H9 (cell line): ENCODE measurements around the gene CEP68. TPM values are rescaled to one million over a fixed set of nuclear protein-coding genes. Genes with fewer than 3 reads are reported as not detected.

ENCODE experiments used
- DNase-seq: peaks from one replicate; pipeline ENCODE4 v3.0.0-alpha.2; 2017
- H2AFZ ChIP-seq: one replicate; pipeline ENCODE4 v1.6.1; 2013; ENCODE audit warnings: mild to moderate bottlenecking, low read length, control low read depth, moderate library complexity
- H2AK5ac ChIP-seq: 2 replicates; pipeline ENCODE4 v1.6.1; 2013; ENCODE audit warnings: low read length, control low read depth, mixed read lengths; ENCODE audit not compliant: insufficient read length
- H2BK120ac ChIP-seq: one replicate; pipeline ENCODE4 v1.6.1; 2013; ENCODE audit warnings: low read depth, mild to moderate bottlenecking, low read length, control low read depth, inconsistent platforms; ENCODE audit not compliant: poor library complexity, severe bottlenecking
- H2BK12ac ChIP-seq: 2 replicates; pipeline ENCODE4 v1.6.1; 2013; ENCODE audit warnings: low read length, control low read depth, mixed read lengths, low read depth; ENCODE audit not compliant: insufficient read length
- H2BK15ac ChIP-seq: 2 replicates; pipeline ENCODE4 v1.6.1; 2013; ENCODE audit warnings: low read depth, low read length, control low read depth
- H2BK20ac ChIP-seq: one replicate; pipeline ENCODE4 v1.6.1; 2013; ENCODE audit warnings: low read depth, mild to moderate bottlenecking, low read length, control low read depth, inconsistent platforms; ENCODE audit not compliant: poor library complexity, severe bottlenecking
- H2BK5ac ChIP-seq: 2 replicates; pipeline ENCODE4 v1.6.1; 2013; ENCODE audit warnings: low read length, control low read depth, mixed read lengths; ENCODE audit not compliant: insufficient read length
- H3K14ac ChIP-seq: 2 replicates; pipeline ENCODE4 v1.6.1; 2013; ENCODE audit warnings: low read length, control low read depth; ENCODE audit not compliant: insufficient read depth
- H3K18ac ChIP-seq: 2 replicates; pipeline ENCODE4 v1.6.1; 2013; ENCODE audit warnings: low read depth, mild to moderate bottlenecking, mixed read lengths, low read length, control low read depth; ENCODE audit not compliant: insufficient read length
- H3K23ac ChIP-seq: 2 replicates; pipeline ENCODE4 v1.6.1; 2013; ENCODE audit warnings: low read length, control low read depth, mixed read lengths, low read depth; ENCODE audit not compliant: insufficient read length
- H3K23me2 ChIP-seq: 2 replicates; pipeline ENCODE4 v1.6.1; 2013; ENCODE audit warnings: low read depth, mild to moderate bottlenecking, mixed read lengths, low read length, control low read depth; ENCODE audit not compliant: insufficient read length, poor library complexity, severe bottlenecking
- H3K27ac ChIP-seq: 2 replicates; pipeline ENCODE4 v1.5.1; 2013; ENCODE audit warnings: low read length, control low read depth, mixed read lengths, low read depth; ENCODE audit not compliant: insufficient read length
- H3K27me3 ChIP-seq: 2 replicates; pipeline ENCODE4 v1.6.1; 2013; ENCODE audit warnings: low read length, control low read depth, inconsistent platforms; ENCODE audit not compliant: insufficient read depth
- H3K4ac ChIP-seq: 2 replicates; pipeline ENCODE4 v1.6.1; 2013; ENCODE audit warnings: low read depth, mild to moderate bottlenecking, control low read depth, inconsistent platforms, low read length, moderate library complexity
- H3K4me1 ChIP-seq: 2 replicates; pipeline ENCODE4 v1.6.1; 2013; ENCODE audit warnings: low read length, control low read depth, inconsistent platforms; ENCODE audit not compliant: insufficient read depth
- H3K4me2 ChIP-seq: 2 replicates; pipeline ENCODE4 v1.6.1; 2013; ENCODE audit warnings: low read length, control low read depth, mixed read lengths; ENCODE audit not compliant: insufficient read length, insufficient read depth
- H3K56ac ChIP-seq: 2 replicates; pipeline ENCODE4 v1.6.1; 2013; ENCODE audit warnings: low read depth, mild to moderate bottlenecking, mixed read lengths, low read length, control low read depth; ENCODE audit not compliant: insufficient read length
- H3K79me1 ChIP-seq: 2 replicates; pipeline ENCODE4 v1.6.1; 2013; ENCODE audit warnings: low read depth, mild to moderate bottlenecking, moderate library complexity, low read length, control low read depth, inconsistent platforms; ENCODE audit not compliant: insufficient read depth, poor library complexity, severe bottlenecking
- H3K79me2 ChIP-seq: 2 replicates; pipeline ENCODE4 v1.6.1; 2013; ENCODE audit warnings: low read length, control low read depth, inconsistent platforms; ENCODE audit not compliant: insufficient read depth
- H3K9ac ChIP-seq: 2 replicates; pipeline ENCODE4 v1.6.1; 2013; ENCODE audit warnings: low read length, control low read depth, mixed read lengths; ENCODE audit not compliant: insufficient read length; ENCODE audit errors: extremely low read depth
- H3K9me3 ChIP-seq: one replicate; pipeline ENCODE4 v1.6.1; 2013; ENCODE audit warnings: low read depth, low read length, inconsistent platforms; ENCODE audit not compliant: control insufficient read depth
- H3T11ph ChIP-seq: one replicate; pipeline ENCODE4 v1.6.1; 2013; ENCODE audit warnings: mild to moderate bottlenecking, low read length, control low read depth, inconsistent platforms
- H4K20me1 ChIP-seq: one replicate; pipeline ENCODE4 v1.6.1; 2013; ENCODE audit not compliant: control insufficient read depth, insufficient read length, insufficient read depth
- H4K5ac ChIP-seq: 2 replicates; pipeline ENCODE4 v1.6.1; 2013; ENCODE audit warnings: low read depth, mild to moderate bottlenecking, mixed read lengths, low read length, control low read depth; ENCODE audit not compliant: insufficient read length
- H4K8ac ChIP-seq: replicated peaks from 2 replicates; pipeline ENCODE4 v1.6.1; 2013; ENCODE audit warnings: low read length, control low read depth, mixed read lengths, low read depth; ENCODE audit not compliant: insufficient read length
- H4K91ac ChIP-seq: 2 replicates; pipeline ENCODE4 v1.6.1; 2013; ENCODE audit warnings: low read depth, mild to moderate bottlenecking, moderate library complexity, mixed read lengths, low read length, control low read depth; ENCODE audit not compliant: insufficient read length
- H3K27ac Mint-ChIP-seq, 3 experiments: 2 replicates in 2 of 3; 3 replicates in 1 of 3; pipeline ENCODE4 v1.8.0; 2020 to 2021; ENCODE audit warnings: mixed read lengths in 3 of 3, mild to moderate bottlenecking in 1 of 3, moderate library complexity in 1 of 3
- H3K27me3 Mint-ChIP-seq: 2 replicates; pipeline ENCODE4 v1.8.0; 2021; ENCODE audit warnings: low read depth, mild to moderate bottlenecking, moderate library complexity, mixed read lengths
- H3K36me3 Mint-ChIP-seq, 3 experiments: 2 replicates in 2 of 3; 3 replicates in 1 of 3; pipeline ENCODE4 v1.8.0; 2020 to 2021; ENCODE audit warnings: low read depth in 3 of 3, mixed read lengths in 3 of 3; ENCODE audit not compliant: insufficient read depth in 1 of 3
- H3K4me1 Mint-ChIP-seq, 2 experiments: 2 replicates each; pipeline ENCODE4 v1.8.0; 2020; ENCODE audit warnings: mixed read lengths in 2 of 2
- H3K4me3 Mint-ChIP-seq, 2 experiments: 2 replicates in 1 of 2; 3 replicates in 1 of 2; pipeline ENCODE4 v1.8.0; 2020 to 2021; ENCODE audit warnings: mild to moderate bottlenecking in 2 of 2, mixed read lengths in 2 of 2, moderate library complexity in 1 of 2
- H3K9me3 Mint-ChIP-seq, 2 experiments: 2 replicates in 1 of 2; 3 replicates in 1 of 2; pipeline ENCODE4 v1.8.0; 2020; ENCODE audit warnings: mild to moderate bottlenecking in 2 of 2, mixed read lengths in 2 of 2, moderate library complexity in 1 of 2
- WGBS: extraction: QIAGEN DNeasy Blood & Tissue Kit; methylation state at CpG from one replicate; pipeline ENCODE4 v1.1.7; 2013; ENCODE audit warnings: missing lambda C conversion rate, low lambda C conversion rate, mixed read lengths; ENCODE audit not compliant: insufficient read length; ENCODE audit errors: extremely low coverage; 5-methylcytosine and 5-hydroxymethylcytosine counted together
- total RNA-seq: library from RNA; stranded (reverse); gene quantifications from 2 replicates; pipeline ENCODE4 v1.2.1, GENCODE V29; 2021
- TF ChIP-seq, protein P1 (sequence below): fragments of 200-600 bp; sonication (generic); conservative IDR thresholded peaks from 3 replicates; pipeline ENCODE4 v1.8.0; 2021; ENCODE audit warnings: antibody characterized with exemption, mild to moderate bottlenecking

The CEP68 gene
- total RNA-seq, 1 experiment from 2014 or later: 20.2 TPM

GRCh38 chr2:65043001-65043400, 13.2 kb upstream of the CEP68 start:
- Histone ChIP-seq H2BK120ac (no peak overlapping the region), H2BK15ac (no peak overlapping the region), H3K18ac (no peak overlapping the region), H2AK5ac (no peak overlapping the region), H3K23me2 (no peaks in the 10 kb centered on the region), H3K4me2 (no peak overlapping the region), H2BK5ac (no peak overlapping the region), H4K5ac (no peak overlapping the region), H3K23ac (no peak overlapping the region), H4K20me1 (no peaks in the 10 kb centered on the region), H3T11ph (no peak overlapping the region), H3K9ac (no peak overlapping the region), H3K14ac (no peak overlapping the region), H4K91ac (no peak overlapping the region), H4K8ac (no peak overlapping the region), H2BK12ac (no peak overlapping the region), H3K79me2 (no peaks in the 10 kb centered on the region), H3K9me3 (peaks cover 7% of the 10 kb centered on the region), H2AFZ (no peak overlapping the region), H3K4me1 (peaks cover 2% of the 10 kb centered on the region; the same call in 1 of the 2 replicates), H3K56ac (no peak overlapping the region), H2BK20ac (no peak overlapping the region), H3K4ac (no peak overlapping the region), H3K27ac (no peak overlapping the region), H3K79me1 (no peaks in the 10 kb centered on the region), H3K27me3 (no peaks in the 10 kb centered on the region)
- Mint-ChIP-seq H3K9me3 (peaks cover 10 to 14% of the 10 kb centered on the region in 2 experiments), H3K27ac (no peak overlapping the region; a peak in 1 of 7 replicates), H3K27me3 (peaks cover 5% of the 10 kb centered on the region), H3K4me3 (no peak overlapping the region), H3K4me1 (peaks cover 30 to 32% of the 10 kb centered on the region in 2 experiments), H3K36me3 (peaks cover 39 to 69% (median 41%) of the 10 kb centered on the region in 3 experiments)
- no peak for DNase-seq
- TF ChIP-seq, protein P1, sequence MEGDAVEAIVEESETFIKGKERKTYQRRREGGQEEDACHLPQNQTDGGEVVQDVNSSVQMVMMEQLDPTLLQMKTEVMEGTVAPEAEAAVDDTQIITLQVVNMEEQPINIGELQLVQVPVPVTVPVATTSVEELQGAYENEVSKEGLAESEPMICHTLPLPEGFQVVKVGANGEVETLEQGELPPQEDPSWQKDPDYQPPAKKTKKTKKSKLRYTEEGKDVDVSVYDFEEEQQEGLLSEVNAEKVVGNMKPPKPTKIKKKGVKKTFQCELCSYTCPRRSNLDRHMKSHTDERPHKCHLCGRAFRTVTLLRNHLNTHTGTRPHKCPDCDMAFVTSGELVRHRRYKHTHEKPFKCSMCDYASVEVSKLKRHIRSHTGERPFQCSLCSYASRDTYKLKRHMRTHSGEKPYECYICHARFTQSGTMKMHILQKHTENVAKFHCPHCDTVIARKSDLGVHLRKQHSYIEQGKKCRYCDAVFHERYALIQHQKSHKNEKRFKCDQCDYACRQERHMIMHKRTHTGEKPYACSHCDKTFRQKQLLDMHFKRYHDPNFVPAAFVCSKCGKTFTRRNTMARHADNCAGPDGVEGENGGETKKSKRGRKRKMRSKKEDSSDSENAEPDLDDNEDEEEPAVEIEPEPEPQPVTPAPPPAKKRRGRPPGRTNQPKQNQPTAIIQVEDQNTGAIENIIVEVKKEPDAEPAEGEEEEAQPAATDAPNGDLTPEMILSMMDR: no peak
- WGBS: no CpG with 5 or more reads among the region's 2 CpGs
